ENCODE results near the gene B3GALT6. TPM values are rescaled to one million over a fixed set of nuclear protein-coding genes. Genes with fewer than 3 reads are reported as not detected.

B3GALT6 gene
- total and polyA plus RNA-seq, 12 donors: 7.3 to 16.2 (median 9.1) TPM

DNA sequence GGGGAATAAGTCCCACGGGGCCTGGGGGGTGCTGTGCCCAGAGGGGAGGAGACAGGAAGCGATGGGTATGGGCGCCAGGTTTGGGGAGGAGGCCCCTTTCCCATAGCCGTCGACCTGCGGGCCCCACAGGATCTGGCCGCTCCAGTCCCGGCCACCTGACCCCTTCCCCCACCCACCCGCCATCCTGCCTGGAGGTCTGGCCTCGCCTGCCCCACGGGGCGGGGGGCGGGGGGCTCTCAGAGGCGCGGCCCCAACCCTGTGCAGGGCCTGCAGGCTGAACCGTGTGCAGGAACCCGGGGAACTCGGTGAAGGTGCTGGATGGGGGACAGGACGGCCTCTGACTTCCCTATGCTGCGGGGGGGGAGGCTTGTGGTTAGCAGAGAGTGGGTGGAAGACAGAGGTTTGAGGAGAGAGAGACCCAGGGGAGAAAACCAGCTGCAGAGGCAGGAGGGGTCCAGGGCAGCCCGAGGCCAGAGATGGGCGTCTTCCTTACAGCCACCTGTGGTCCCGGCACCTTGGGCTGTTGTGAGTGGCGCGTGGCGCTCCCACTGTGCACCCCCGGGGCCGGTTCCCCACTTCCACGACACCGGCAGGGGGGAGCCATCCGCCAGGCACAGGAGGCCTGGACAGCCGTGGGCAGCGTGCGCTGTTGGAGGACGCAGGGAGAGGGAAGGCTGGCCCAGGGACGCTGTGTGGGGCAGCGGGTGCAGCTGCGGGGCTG lies 23.2 kb upstream of the B3GALT6 start:
- intact Hi-C loops (cut with DNase I): no loop called here
- DNase-seq (peak in 1 of 2 donors; percentile 9), ATAC-seq (peak in 1 of 8 donors; percentile 19)
- H3K4me1 ChIP-seq: peaks cover 2 to 50% (median 39%) of the 10 kb centered on the region in 9 donors
- H3K9me3 ChIP-seq: no peaks in the 10 kb centered on the region
- WGBS, 2 donors: 56 to 64% methylated on average over 38 of the region's 38 CpGs
- peaks cover 13 to 65% (median 28%) of the 10 kb centered on the region in 7 donors for H3K27me3 ChIP-seq
- H3K36me3 ChIP-seq: peaks cover 0 to 3% (median 0%) of the 10 kb centered on the region in 9 donors
- peak overlapping the region in 1 of 10 donors; percentile 20 for H3K4me3 ChIP-seq
- peak overlapping the region in 1 of 10 donors; percentile 58 for H3K27ac ChIP-seq
- TF ChIP-seq CTCF (IDR thresholded peaks at IDR 0.05): no peak

GRCh38 chr1:1210726-1211540 lies 21.1 kb upstream of the B3GALT6 start:
- Histone ChIP-seq H3K4me1 (peaks cover 5 to 68% (median 56%) of the 10 kb centered on the region in 9 donors), H3K27me3 (peaks cover 10 to 56% (median 21%) of the 10 kb centered on the region in 7 donors), H3K36me3 (peaks cover 0 to 10% (median 0%) of the 10 kb centered on the region in 9 donors), H3K27ac (no peak overlapping the region), H3K4me3 (peak overlapping the region in 1 of 10 donors; percentile 59), H3K9me3 (no peaks in the 10 kb centered on the region)
- TF ChIP-seq CTCF (IDR thresholded peaks at IDR 0.05): no peak
- intact Hi-C loops (cut with DNase I): no loop called here
- DNase-seq (peak in 1 of 2 donors; percentile 11), ATAC-seq (no peak)
- 91 to 94% methylated on average over 30 to 31 of the region's 31 CpGs for WGBS, 2 donors

GRCh38 chr1:1211541-1212441 lies 20.2 kb upstream of the B3GALT6 start:
- Histone ChIP-seq H3K9me3 (no peaks in the 10 kb centered on the region), H3K27me3 (peaks cover 2 to 47% (median 12%) of the 10 kb centered on the region in 7 donors), H3K4me3 (peak overlapping the region in 6 of 10 donors; percentile 52 to 59 (median 56)), H3K36me3 (peaks cover 0 to 19% (median 0%) of the 10 kb centered on the region in 9 donors), H3K27ac (peak overlapping the region in 5 of 10 donors; percentile 10 to 86 (median 78)), H3K4me1 (peaks cover 5 to 67% (median 55%) of the 10 kb centered on the region in 9 donors)
- peak in 1 of 2 donors; percentile 14 for DNase-seq
- ATAC-seq: no peak
- 78 to 87% methylated on average over 27 to 28 of the region's 28 CpGs for WGBS, 2 donors
- no peak for TF ChIP-seq CTCF (IDR thresholded peaks at IDR 0.05)
- intact Hi-C loops (cut with DNase I): no loop called here
